ELF-1 (cell line): ENCODE data around the gene KLC4.
"Not testable (repeated sequence)": the region's sequence is repeated elsewhere in the genome, so short reads cannot be mapped to it uniquely, and the experiment has no call there.

ENCODE experiments used
- DNase-seq: peaks from one replicate; pipeline ENCODE4 v3.0.0-alpha.2; 2016; ENCODE audit warnings: low read depth, low spot score

The KLC4 gene

GRCh38 chr6:43070028-43070632 is 10.7 kb downstream of the KLC4 start:
- DNase-seq, result peak; percentile 60

GRCh38 chr6:43074847-43075669 is 15.6 kb downstream of the KLC4 start:
- DNase-seq, result no peak

GRCh38 chr6:43075670-43076463 is 16.4 kb downstream of the KLC4 start, which contains the start of gene PTK7:
PTK7 (plus strand) TSS chr6:43076314; CDS start chr6:43076489, 175 bp downstream.
- DNase-seq, result peak; percentile 73

GRCh38 chr6:43076464-43077332 is 17.3 kb downstream of the KLC4 start:
- peak; percentile 75 for DNase-seq

- DNase-seq, result no peak
Observed at GRCh38 chr6:43077333-43077809, 17.9 kb downstream of the KLC4 start.

- DNase-seq, result no peak
Observed at GRCh38 chr6:43077981-43078511, 18.6 kb downstream of the KLC4 start.

GRCh38 chr6:43078691-43079090 is 19.3 kb downstream of the KLC4 start:
- DNase-seq, result peak; percentile 67

- no peak for DNase-seq
Observed at GRCh38 chr6:43081043-43081442, 21.6 kb downstream of the KLC4 start.

- DNase-seq, result not testable (repeated sequence)
Observed at GRCh38 chr6:43081922-43082321, 22.5 kb downstream of the KLC4 start.

GRCh38 chr6:43082806-43083655 is 23.6 kb downstream of the KLC4 start:
- peak; percentile 62 for DNase-seq

- DNase-seq, result no peak
Observed at GRCh38 chr6:43086022-43086658, 26.7 kb downstream of the KLC4 start.

GRCh38 chr6:43088654-43089056 is 29.2 kb downstream of the KLC4 start:
- DNase-seq, result no peak

- DNase-seq, result peak; percentile 79
Observed at GRCh38 chr6:43089467-43089866, 30.0 kb downstream of the KLC4 start.

- DNase-seq, result peak; percentile 81
Observed at GRCh38 chr6:43089874-43090558, 30.6 kb downstream of the KLC4 start.

- DNase-seq, result no peak
Observed at GRCh38 chr6:43090559-43090956, 31.1 kb downstream of the KLC4 start.

GRCh38 chr6:43091020-43091419 is 31.6 kb downstream of the KLC4 start:
- DNase-seq, result no peak

GRCh38 chr6:43091436-43091991 is 32.1 kb downstream of the KLC4 start:
- no peak for DNase-seq

GRCh38 chr6:43092635-43093034 is 33.2 kb downstream of the KLC4 start:
- DNase-seq, result no peak
